Femur (tissue), 1 donor: Measurements from ENCODE around the gene AGFG2.
A peak's percentile ranks its signal among the peaks of the same experiment; 100 is the strongest.
"Not testable (repeated sequence)": the region's sequence is repeated elsewhere in the genome, so short reads cannot be mapped to it uniquely, and the experiment has no call there.

ENCODE experiments used
- DNase-seq: peaks from one replicate; pipeline ENCODE4 v3.0.0-alpha.2; 2017

The AGFG2 gene

GRCh38 chr7:100538654-100539435 lies at the start of gene AGFG2:
TSS of gene AGFG2 (plus strand) at chr7:100539203. CDS start at chr7:100539347, 144 bp downstream.
- DNase-seq = peak; percentile 100

- DNase-seq = peak; percentile 93
Observed at GRCh38 chr7:100489824-100490223, 49.2 kb upstream of the AGFG2 start.

- no peak for DNase-seq
Observed at GRCh38 chr7:100490483-100491191, 48.4 kb upstream of the AGFG2 start.

- no peak for DNase-seq
Observed at GRCh38 chr7:100491192-100491578, 47.8 kb upstream of the AGFG2 start.

- DNase-seq = no peak
Observed at GRCh38 chr7:100492738-100493475, 46.1 kb upstream of the AGFG2 start.

- DNase-seq = no peak
Observed at GRCh38 chr7:100493476-100494264, 45.3 kb upstream of the AGFG2 start.

- no peak for DNase-seq
Observed at GRCh38 chr7:100496509-100496908, 42.5 kb upstream of the AGFG2 start.

- DNase-seq = not testable (repeated sequence)
Observed at GRCh38 chr7:100500743-100501142, 38.3 kb upstream of the AGFG2 start.

- not testable (repeated sequence) for DNase-seq
Observed at GRCh38 chr7:100504031-100504430, 35.0 kb upstream of the AGFG2 start.

GRCh38 chr7:100504887-100505611 lies 34.0 kb upstream of the AGFG2 start:
- DNase-seq = no peak

- no peak for DNase-seq
Observed at GRCh38 chr7:100506356-100506923, 32.6 kb upstream of the AGFG2 start.

GRCh38 chr7:100509231-100509630 lies 29.8 kb upstream of the AGFG2 start:
- DNase-seq = peak; percentile 59

GRCh38 chr7:100510437-100511239 lies 28.4 kb upstream of the AGFG2 start:
- no peak for DNase-seq

GRCh38 chr7:100513212-100513810 lies 25.7 kb upstream of the AGFG2 start:
- no peak for DNase-seq

GRCh38 chr7:100515072-100515532 lies 23.9 kb upstream of the AGFG2 start:
- DNase-seq = no peak

GRCh38 chr7:100516135-100516812 lies 22.7 kb upstream of the AGFG2 start:
- DNase-seq = peak; percentile 82

- no peak for DNase-seq
Observed at GRCh38 chr7:100517305-100517704, 21.7 kb upstream of the AGFG2 start.

- DNase-seq = no peak
Observed at GRCh38 chr7:100519580-100519979, 19.4 kb upstream of the AGFG2 start.

GRCh38 chr7:100520138-100520537 lies 18.9 kb upstream of the AGFG2 start:
- no peak for DNase-seq

GRCh38 chr7:100521076-100521475 lies 17.9 kb upstream of the AGFG2 start:
- no peak for DNase-seq
